Stimulated activated CD8-positive, alpha-beta memory T cell treated with anti-CD3 and anti-CD28 coated beads, Interleukin-7, amount 100 ng/mL, for 1 hour (primary cell): ENCODE data around the gene NOD2.
A peak's percentile ranks its signal among the peaks of the same experiment; 100 is the strongest.

Experiments
- DNase-seq, 2 donors: peaks; one replicate each; pipeline ENCODE4 v3.0.0-alpha.2; 2020; ENCODE audit warnings: low read depth in 2 of 2

Gene NOD2

DNA sequence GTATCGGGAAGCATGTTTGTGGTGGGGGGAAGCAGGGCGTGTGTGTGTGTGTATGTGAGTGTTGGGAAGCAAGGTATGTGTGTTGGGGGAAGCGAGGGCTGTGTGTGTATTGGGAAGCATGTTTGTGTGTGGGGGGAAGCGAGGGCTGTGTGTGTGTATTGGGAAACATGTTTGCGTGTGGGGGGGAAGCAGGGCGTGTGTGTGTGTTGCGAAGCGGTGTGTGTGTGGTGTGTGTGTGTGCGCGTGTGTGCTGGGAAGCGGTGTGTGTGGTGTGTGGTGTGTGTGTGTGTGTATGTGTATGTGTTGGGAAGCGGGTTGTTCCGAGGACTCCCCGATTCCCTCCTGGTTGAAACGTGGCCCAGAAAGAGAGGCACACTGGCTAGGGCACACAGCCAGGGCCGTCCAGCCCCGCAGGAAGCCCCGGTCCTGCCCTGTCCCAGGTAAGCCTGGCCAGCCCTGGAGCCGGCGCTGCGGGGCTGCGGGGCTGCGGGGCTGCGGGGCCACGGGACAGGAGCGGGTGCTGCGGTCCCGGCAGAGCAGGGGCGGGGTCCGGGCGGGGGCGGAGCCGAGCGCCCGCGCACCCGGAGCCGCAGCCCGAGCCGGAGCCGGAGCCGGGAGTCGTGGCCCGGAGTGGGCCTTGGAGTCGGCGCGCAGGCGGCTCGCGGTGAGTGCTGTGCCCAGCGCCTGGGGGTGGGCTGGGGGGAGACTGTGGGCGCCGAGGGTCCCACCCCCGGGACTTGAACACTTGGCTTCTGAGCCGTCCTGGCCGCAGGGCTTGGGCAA, at the start of gene NOD2:
Gene NOD2 (plus strand): TSS at position 608 of the 783 bp plus-strand sequence. CDS start 5,890 bp downstream, outside the sequence.
- no peak for DNase-seq

DNA sequence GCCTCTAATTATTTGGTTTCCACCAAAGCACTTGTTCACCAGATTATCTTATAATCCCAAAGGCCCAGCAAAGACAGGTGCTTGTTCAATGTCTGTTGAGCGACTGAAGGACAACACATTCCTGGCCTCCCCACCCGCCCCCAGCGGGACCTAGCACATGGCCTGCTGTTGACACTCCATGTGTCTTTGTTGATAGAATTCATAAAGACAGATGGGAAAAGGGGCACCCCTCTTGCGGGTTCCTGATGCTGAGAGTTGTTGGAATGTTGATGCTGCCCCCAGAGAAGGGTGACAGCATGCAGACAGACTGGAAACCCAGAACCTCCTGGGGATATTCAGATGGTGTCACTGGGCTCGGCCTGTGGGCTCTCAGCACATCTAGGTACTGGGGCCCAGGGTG, 49.2 kb upstream of the NOD2 start:
- DNase-seq = no peak

DNA sequence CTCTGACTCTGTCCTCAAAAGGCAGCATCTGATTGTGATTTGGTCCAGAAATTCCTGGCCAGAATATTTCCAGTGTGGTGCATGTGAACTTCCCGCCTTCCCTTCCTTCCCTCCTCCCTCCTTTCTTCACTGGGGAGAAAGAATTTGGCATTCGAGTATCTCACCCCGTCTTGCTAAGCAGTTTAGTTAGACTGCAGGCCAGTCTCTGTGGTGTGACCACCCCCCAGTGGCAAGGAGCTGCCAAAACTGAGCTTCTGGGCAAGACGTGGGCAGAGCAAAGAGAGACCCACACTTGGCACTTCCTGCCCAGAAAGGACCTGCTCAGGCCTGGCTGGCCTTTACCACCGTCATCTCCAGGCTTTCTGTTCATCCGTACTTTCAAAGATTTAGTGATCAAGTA, 48.7 kb upstream of the NOD2 start:
- DNase-seq = no peak

DNA sequence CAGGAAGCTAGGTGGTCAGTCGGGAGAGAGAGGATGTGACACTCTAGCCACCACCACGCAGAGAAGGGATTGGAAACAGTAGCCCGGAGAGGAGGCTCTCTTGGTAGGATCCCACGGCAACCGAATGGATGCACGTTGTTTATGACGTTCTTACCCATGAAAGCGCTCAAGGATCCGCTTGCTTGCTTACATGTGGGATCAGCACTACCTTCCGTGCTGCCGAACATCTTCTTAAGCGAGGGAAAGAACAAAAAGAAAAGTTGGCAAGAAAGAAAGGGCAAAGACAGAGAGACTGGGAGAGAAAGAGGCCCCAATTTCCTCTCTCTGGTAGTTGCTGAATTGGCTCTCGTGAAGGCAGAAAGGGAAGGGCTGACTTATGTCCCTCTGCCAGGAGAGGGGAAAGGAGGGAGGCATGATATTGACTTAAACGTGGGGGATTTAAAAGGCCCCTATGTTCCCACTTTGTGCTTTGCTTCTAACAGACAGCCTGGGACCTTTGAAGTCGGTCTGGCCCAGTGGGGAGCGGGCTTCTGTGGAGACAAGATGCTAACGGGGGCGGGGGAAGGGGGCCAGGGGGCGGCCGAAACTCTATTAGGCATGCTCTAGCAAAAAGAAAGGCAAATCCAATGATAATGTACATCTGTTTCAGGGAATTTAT, 47.7 kb upstream of the NOD2 start:
- DNase-seq = no peak

DNA sequence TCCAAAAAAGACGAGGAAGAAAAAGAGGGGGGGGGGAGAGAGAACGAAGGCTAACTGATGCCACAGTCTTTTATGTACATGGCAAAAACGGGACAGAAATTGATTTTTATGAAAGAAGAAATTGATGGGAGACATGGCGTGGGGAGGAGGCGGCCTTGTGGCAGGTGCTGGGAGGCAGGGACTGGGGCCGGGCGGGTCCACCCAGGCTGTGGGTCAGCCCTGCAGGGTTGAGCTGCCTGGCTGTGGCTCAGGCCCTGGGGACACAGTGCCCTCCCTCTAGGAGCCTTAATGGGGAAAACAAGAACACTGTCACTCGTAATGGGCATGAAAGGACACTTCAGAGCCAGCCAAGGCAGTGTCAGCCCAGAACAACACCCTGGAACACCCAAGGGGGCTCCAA, 47.1 kb upstream of the NOD2 start:
- no peak for DNase-seq

DNA sequence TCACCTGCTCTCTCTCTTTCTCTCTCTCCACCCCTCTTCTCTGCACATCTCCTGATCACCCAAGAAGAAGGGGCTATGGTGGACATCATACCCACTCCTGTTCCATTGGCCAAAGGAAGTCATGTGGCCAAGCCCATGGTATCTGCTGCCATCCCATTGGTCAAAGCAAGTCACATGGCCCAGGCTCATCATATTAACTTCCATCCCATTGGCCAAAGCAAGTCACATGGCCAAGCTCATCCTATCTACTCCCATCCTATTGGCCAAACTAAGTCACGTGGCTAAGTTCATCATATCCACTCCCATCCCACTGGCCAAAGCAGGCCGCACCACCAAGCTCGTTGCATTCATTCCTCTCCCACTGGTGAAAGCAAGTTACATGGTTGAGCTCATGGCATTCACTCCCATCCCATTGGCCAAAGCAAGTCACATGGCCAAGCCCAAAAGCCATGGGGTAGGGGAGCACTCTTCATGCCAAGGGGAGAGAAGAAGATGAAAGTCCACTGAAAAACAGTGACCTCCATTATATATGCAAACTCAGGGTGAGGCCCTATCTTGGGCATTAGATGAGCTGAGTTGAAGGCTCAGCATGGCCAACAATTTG, 41.5 kb upstream of the NOD2 start:
- DNase-seq = no peak

DNA sequence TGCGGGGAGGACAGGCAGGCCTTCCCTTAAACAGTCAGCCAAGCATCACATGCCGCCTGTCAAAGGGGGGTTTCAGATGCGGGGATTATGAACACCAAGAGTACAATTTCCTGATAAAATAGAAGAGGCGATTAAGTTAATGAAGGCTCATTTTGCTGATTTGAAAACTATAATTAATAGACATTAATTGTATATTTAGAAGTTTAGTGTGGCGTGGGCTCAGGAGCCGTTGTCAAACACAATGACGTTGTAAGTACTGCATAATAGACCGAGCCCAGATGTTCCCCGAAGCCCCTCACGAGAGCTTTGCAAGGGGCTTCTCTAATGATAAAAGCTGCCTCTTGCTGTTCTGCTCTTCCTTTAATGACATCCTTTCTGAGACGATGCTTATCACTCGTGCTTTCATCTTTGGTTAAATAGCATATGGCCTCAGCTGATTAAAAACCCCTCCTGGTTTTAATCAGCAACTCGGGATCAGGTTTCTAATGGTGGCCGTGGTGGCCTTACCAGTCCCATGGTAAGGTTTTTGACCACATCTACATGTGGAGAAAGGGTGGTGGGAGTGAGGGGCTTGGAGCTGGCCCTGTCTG, 40.5 kb upstream of the NOD2 start:
- DNase-seq = no peak

DNA sequence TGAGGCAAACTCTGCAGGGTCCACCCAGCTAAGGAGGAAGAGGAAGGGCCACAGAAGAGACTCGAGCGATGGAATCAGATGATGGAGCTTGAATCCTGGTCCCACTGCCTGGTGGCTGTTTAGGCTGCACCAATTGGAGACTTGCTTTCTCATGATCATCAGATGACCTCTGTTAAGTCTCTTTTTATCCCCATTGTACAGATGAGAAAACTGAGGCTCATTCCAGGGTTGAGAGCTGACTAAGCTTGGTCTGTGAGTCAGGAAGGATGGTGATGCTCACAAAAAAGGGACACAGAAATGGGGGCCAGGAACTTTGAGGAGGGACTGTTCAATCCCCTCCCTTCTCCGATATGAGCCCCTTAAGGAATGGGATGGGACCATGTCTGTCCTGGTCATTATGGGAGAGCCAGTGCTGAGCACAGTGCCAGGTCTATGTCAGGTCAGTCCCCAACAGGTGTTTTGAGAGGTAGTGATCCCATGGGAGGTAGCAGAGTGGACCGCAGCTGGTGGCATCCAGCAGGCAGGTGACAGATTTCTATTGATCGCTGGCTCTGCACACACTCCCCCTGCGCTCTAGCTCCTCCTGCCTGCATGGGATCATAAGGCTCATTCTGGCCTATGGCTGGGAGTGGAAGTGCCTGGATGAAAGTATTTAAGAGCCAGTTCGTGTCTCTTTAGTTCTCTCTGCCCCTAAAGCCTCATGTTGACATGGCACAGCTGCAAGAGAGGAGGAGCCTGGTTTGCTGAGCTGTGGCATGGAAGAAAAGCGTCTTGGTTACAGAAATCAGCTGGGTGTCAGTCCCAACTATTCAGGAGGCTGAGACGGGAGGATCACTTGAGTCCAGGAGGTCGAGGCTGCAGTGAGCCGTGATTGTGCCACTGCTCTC, 39.5 kb upstream of the NOD2 start:
- DNase-seq = no peak

DNA sequence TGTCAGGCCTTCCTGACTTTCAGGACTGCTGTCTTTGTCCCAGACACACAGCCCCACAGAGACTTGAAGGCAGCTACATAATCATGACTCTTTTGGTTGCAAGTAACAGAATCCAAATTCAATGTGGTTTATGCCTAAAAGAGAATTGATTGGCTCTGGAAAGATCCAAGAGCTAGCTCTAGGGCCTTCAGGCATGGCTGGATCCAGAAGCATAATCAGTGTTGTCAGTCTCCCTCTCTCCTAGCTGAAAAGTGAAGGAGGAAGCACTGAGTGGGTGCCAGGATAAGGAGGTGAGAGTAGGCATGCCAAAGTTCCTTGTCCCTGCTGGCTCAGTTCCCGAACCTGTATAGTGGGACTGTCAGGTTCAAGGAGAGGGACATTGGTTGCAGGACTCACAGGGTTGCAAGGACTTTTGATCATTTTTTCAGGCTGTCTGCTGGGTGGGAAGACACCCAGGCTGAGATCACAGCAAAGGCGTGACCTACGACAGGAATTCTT, 37.8 kb upstream of the NOD2 start:
- DNase-seq = no peak

DNA sequence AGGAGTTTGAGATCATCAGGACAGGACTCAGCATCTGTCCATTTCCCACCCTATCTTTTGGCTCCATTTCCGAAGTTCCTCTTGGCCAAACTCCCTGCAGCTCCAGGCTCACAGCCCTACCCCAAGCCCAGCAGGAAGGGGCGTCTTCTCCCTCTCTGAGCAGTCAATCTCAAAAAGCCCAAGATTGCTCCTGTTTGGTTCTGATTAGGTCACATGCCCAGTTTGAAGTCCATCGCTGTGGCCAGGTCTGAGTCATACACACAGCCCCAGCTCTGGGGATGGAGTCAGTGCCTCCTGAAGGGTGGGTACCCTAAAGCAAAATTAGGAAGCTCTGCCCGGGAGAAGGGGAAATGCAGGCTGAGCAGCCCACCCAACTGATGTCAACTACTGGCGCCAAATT, 36.2 kb upstream of the NOD2 start:
- DNase-seq = no peak

DNA sequence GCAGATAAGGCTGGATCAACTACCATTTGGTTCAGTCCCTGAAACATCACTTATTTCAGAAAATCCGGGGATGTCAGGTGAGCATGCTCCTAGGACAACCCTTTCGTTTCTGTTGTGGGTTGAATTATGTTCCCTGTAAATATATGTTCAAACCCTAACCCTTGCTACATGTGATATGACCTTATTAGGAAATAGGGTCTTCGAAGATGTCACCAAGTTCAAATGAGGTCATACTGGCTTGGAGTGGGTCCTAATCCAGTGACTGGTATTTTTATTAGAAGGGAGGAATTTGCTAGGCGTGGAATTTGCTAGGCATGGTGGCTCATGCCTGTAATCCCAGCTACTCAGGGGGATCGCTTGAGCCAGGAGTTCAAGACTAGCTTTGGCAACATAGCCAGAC, 33.6 kb upstream of the NOD2 start:
- DNase-seq = no peak

DNA sequence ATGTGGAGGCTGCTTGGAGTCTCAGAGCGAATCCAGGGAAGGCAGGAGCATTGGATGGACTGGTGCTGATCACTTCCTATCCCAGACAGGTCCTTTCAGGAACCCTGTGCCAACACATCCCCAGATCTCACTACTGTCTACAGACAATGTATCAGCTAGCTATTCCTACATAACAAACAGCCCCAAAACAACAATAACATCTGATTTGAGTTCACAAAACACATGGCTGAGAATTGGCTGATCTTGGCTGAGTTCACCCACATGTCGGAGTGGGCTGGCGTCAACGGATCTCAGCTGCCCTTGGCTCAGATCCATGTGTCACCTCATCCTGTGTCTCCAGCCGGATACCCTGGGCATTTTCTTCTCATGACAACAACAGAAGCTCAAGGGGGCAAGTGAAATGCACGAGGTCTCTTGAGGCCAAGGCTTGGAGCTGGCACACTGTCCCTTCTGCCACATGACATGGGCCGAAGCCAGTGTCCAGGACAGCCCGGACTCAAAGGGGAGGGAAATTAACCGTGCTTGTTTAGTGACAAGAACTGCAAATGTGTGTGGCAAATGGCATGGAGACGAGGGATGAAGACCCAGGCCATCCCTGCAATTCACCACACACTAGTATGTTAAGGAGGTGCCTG, 31.0 kb upstream of the NOD2 start:
- DNase-seq = no peak

DNA sequence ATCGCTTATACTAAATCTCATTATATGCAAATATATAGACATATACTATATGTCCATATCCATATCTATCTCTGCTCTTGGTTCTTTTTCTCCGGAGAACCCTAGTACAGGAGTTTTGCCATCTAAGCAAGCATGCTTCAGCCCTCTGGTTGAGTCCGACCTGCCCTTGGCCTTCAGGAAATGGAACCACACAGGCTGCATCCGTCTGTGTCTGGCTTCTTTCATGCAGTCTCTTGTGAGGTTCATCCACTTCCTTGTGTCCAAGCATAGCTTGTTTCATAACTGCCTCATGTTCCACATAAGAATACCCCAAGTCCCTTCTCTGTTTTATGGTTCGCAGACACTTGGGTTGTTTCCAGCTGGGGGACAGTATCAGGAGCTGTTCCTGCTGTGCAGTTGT, 29.1 kb upstream of the NOD2 start:
- no peak for DNase-seq

DNA sequence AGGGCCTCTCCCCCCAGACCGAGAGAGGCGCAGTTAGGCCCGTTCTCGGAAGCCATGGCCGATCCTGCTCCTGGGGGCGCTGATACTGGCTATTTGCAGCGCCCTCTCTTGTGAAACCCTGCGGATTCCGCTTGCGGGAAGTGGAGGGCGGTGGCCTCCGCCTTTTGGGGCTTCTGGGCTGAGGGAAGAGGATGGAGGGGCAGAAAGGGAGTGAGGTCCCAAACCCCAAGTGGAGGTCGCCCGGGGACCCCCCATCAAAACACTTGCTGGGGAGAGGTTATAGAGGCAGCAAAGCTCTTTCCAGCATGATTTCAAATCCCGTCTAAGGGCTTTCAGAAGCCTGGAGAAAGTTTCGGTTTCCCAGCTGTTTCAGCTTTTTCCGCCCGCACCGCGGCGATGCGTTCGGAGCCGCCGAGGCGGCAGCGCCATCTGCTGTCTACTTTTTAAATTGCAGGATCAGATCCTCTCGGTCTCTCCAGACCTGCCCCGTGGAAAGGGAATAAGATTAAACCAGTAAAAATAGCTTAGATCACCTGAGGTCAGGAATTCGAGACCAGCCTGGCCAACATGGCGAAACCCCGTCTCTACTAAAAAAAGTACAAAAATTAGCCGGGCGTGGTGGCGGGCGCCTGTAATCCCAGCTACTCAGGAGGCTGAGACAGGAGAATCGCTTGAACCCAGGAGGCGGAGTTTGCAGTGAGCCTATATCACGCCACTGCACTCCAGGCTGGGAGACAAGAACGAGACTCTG, 28.1 kb upstream of the NOD2 start:
- peak; percentile 78 to 90 for DNase-seq

DNA sequence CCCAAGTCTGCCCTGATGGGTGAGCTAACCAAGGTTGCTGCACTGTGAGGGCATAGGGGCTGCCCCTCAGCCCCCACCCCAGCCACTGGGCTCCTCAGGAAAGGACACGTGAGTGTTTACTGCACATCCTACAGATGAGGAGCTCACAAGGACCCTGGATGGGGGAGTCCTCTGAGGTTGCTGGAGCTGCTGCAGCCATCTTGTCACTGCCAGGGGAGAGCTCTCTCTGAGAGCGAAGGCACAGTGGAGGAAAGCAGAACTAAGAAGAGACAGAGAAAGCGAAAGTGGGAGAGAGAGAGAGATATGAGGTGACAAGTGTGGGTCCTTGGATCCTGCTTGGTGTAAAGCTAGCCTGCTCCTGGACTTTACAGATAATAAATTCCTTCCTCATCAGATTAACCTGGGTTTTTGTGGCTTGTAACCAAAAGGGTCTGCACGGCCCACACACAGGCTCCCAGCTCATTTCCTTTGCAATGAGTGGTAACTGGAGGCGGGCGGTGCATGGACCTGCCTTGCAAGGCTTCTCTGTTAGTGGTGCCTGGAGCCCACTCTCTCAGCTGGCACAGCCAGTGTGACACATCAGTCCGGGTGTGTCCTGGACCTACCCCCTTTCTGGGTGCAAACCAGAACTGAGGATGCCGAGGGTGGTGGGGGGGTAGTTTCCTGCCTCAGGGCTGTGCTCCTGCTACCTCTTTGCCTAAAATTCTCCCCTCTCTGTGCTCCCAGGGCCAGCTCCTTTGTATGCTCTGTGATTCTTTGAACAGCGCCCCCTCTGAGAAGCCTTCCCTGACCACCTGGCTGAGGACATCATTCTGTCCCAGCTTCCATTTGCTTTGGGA, 26.5 kb upstream of the NOD2 start:
- DNase-seq = no peak

DNA sequence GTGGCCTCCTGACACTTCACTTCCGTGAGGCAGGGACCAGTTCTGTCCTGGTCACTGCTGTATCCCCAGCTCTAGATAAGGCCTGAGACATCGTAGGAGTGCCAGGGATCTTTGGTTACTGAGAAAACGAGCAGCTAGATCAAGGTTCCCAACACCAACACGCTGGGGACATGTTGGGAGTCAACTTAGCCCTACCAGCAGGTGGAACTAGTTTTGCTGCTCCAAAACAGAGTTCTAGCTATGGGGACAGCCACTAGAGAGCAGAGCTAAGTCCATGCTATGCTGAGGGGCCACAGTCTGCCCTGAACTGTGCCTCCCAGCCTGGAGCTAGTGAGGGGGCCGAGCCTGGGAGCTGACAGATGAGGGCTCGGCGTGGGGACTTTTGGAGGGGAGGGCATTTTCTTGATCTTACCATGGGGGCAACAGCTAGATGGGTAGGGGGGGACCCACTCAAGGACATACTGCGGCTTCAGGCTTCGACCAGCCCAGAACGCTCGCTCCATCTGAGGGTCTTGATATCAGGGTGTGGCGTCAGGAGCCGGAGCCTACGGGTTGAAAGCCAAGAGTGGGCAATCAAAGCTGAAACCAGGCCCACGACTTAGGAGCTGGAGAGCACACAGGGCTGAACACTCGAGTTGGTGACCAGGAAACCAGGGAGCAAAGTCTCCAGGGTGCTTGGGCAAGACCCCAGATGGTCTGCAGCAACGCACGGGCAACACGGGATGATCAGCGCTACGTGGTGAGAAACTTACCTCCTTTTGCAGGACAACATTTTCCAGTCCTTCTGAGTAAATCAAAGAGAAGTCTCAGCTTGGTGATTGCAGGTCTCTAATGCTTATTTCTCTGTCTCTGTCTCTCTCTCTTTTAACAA, 25.7 kb upstream of the NOD2 start:
- no peak for DNase-seq

DNA sequence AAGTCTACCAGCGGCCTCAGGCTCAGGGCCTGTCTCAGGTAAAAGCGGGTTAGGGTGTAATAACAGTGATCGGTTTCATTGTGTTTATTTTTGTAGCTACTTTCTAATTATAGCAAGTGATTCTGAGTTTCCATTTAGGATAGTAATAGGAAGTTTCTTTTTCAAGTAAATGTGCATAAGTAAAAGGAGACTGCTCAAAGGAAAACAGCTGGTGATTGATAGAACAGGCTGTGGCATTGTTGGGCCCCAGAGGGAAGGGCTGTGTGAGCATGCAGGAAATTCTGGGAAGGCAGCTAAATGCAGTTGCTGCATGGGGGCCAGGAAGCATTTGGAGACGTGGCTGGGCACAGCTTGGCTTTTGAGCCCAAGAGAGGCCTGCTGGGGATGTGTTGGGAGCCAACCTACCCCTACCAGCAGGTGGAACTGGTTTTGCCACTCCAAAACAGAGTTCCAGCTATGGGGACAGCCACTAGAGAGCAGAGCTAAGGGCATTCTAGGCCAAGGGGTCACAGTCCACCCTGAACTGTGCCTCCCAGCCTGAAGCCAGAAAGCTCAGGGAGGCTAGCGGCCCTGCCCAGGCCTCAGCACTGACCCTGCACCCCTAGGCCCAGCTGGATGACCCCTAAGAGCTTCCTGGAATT, 24.9 kb upstream of the NOD2 start:
- DNase-seq = no peak

DNA sequence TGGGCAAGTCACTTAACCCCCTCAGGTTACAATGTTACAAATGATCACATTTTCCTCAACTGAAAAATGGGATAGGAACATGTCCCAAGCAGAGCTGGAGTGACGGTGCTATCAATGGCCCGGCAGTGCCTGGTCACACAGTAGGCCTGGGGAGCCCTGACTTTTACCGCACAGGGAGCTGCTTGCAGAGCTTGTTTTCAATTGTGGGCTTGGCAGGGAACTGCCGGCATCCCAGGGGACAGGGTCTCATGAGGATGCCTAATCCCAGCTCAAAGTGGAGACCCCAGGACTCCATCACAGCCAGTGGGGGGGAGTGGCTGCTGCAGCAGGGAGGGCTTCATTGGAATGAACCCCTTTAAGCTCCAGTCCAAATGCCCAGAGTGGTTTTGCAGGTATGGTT, 23.7 kb upstream of the NOD2 start:
- no peak for DNase-seq
